GM03348 (cell line): ENCODE measurements around the gene SLC13A5.
"Not testable (repeated sequence)": the region's sequence is repeated elsewhere in the genome, so short reads cannot be mapped to it uniquely, and the experiment has no call there.

Experiments
- DNase-seq: peaks from one replicate; pipeline ENCODE4 v3.0.0; 2012; ENCODE audit warnings: low spot score

Gene SLC13A5

GRCh38 chr17:6713130-6713917 lies at the start of gene SLC13A5:
Gene SLC13A5, minus strand, starts transcription at chr17:6713369. Its CDS starts 36 bp downstream, at chr17:6713333.
- DNase-seq, result peak; percentile 56

GRCh38 chr17:6761779-6762178 lies 48.6 kb upstream of the SLC13A5 start:
- DNase-seq, result no peak

GRCh38 chr17:6757747-6758146 lies 44.6 kb upstream of the SLC13A5 start:
- DNase-seq, result no peak

GRCh38 chr17:6756425-6757031 lies 43.4 kb upstream of the SLC13A5 start:
- peak; percentile 22 for DNase-seq

- peak; percentile 62 for DNase-seq
Observed at GRCh38 chr17:6755731-6756184, 42.6 kb upstream of the SLC13A5 start, which contains the start of gene XAF1. Gene XAF1, plus strand, starts transcription at chr17:6756046. Its CDS starts 33 bp downstream, at chr17:6756079.

- DNase-seq, result peak; percentile 82
Observed at GRCh38 chr17:6755281-6755680, 42.1 kb upstream of the SLC13A5 start.

GRCh38 chr17:6753546-6753945 lies 40.4 kb upstream of the SLC13A5 start:
- no peak for DNase-seq

GRCh38 chr17:6753006-6753445 lies 39.9 kb upstream of the SLC13A5 start:
- DNase-seq, result peak; percentile 76

- DNase-seq, result peak; percentile 95
Observed at GRCh38 chr17:6752068-6752909, 39.1 kb upstream of the SLC13A5 start.

GRCh38 chr17:6749519-6749918 lies 36.4 kb upstream of the SLC13A5 start:
- DNase-seq, result no peak

- no peak for DNase-seq
Observed at GRCh38 chr17:6748617-6749016, 35.4 kb upstream of the SLC13A5 start.

GRCh38 chr17:6746665-6747064 lies 33.5 kb upstream of the SLC13A5 start:
- DNase-seq, result not testable (repeated sequence)

GRCh38 chr17:6729531-6729930 lies 16.4 kb upstream of the SLC13A5 start:
- no peak for DNase-seq

- DNase-seq, result no peak
Observed at GRCh38 chr17:6724009-6724408, 10.8 kb upstream of the SLC13A5 start.

- no peak for DNase-seq
Observed at GRCh38 chr17:6721744-6722143, 8.6 kb upstream of the SLC13A5 start.

- no peak for DNase-seq
Observed at GRCh38 chr17:6716736-6717135, 3.6 kb upstream of the SLC13A5 start.

- no peak for DNase-seq
Observed at GRCh38 chr17:6714315-6714874, 1.2 kb upstream of the SLC13A5 start.

- no peak for DNase-seq
Observed at GRCh38 chr17:6713918-6714271, 726 bp upstream of the SLC13A5 start.

- no peak for DNase-seq
Observed at GRCh38 chr17:6712854-6713129, 377 bp downstream of the SLC13A5 start.

- DNase-seq, result no peak
Observed at GRCh38 chr17:6712058-6712853, 913 bp downstream of the SLC13A5 start.

GRCh38 chr17:6711681-6712057 lies 1.5 kb downstream of the SLC13A5 start:
- DNase-seq, result no peak
